ENCODE measurements around the gene PFN1. TPM values are rescaled to one million over a fixed set of nuclear protein-coding genes. Genes with fewer than 3 reads are reported as not detected.

Gene PFN1
- total RNA-seq, 2 donors from 2014 or later = 880 to 935 TPM

DNA sequence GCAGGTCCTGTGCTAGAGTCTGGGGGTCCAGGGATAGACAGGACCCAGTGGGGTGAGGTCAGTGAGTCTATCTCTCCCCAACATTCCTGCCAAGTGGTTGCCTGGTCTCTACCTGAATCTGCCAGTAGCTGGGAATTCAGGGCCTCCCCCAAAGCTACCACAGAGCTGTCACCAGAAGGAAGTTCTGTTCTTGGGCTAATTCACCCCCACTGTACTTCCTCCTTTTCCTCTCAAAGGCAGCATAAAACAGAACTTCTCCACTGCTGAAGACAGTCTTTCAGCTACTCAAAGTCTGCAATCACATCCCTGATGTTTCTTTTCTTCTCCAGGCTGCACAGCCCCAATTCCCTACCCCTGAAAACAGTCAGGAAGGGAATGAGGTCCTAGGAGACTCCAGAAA lies 30.4 kb upstream of the PFN1 start:
- H3K9me3 ChIP-seq (ENCODE audit: control insufficient read depth, low read length) = no peaks in the 10 kb centered on the region
- no peak overlapping the region for H3K27ac ChIP-seq (ENCODE audit: low read depth, low read length)
- peaks cover 61% of the 10 kb centered on the region for H3K27me3 Mint-ChIP-seq (ENCODE audit: insufficient read depth)
- H3K27me3 ChIP-seq (ENCODE audit: control insufficient read depth, insufficient read depth, low read length, poor library complexity, severe bottlenecking) = peaks cover 13% of the 10 kb centered on the region
- DNase-seq = no peak
- peaks cover 31% of the 10 kb centered on the region for H3K36me3 ChIP-seq (ENCODE audit: control insufficient read depth, insufficient read depth, low read length)
- no peak overlapping the region for H3K27ac Mint-ChIP-seq
- H3K9ac ChIP-seq (ENCODE audit: extremely low read depth, low read length, poor library complexity, severe bottlenecking) = no peak overlapping the region
- H3K4me3 Mint-ChIP-seq = no peak overlapping the region
- H3K36me3 Mint-ChIP-seq (ENCODE audit: low read depth) = peaks cover 35% of the 10 kb centered on the region
- peaks cover 8% of the 10 kb centered on the region for H3K4me1 Mint-ChIP-seq
- H3K9me3 Mint-ChIP-seq = no peaks in the 10 kb centered on the region
- H3K4me1 ChIP-seq (ENCODE audit: control insufficient read depth, insufficient read depth, low read length) = peaks cover 3% of the 10 kb centered on the region
- H3K4me3 ChIP-seq (ENCODE audit: low read length) = no peak overlapping the region
- TF ChIP-seq, protein P1, sequence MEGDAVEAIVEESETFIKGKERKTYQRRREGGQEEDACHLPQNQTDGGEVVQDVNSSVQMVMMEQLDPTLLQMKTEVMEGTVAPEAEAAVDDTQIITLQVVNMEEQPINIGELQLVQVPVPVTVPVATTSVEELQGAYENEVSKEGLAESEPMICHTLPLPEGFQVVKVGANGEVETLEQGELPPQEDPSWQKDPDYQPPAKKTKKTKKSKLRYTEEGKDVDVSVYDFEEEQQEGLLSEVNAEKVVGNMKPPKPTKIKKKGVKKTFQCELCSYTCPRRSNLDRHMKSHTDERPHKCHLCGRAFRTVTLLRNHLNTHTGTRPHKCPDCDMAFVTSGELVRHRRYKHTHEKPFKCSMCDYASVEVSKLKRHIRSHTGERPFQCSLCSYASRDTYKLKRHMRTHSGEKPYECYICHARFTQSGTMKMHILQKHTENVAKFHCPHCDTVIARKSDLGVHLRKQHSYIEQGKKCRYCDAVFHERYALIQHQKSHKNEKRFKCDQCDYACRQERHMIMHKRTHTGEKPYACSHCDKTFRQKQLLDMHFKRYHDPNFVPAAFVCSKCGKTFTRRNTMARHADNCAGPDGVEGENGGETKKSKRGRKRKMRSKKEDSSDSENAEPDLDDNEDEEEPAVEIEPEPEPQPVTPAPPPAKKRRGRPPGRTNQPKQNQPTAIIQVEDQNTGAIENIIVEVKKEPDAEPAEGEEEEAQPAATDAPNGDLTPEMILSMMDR (conservative IDR thresholded peaks at IDR 0.05) = no peak

DNA sequence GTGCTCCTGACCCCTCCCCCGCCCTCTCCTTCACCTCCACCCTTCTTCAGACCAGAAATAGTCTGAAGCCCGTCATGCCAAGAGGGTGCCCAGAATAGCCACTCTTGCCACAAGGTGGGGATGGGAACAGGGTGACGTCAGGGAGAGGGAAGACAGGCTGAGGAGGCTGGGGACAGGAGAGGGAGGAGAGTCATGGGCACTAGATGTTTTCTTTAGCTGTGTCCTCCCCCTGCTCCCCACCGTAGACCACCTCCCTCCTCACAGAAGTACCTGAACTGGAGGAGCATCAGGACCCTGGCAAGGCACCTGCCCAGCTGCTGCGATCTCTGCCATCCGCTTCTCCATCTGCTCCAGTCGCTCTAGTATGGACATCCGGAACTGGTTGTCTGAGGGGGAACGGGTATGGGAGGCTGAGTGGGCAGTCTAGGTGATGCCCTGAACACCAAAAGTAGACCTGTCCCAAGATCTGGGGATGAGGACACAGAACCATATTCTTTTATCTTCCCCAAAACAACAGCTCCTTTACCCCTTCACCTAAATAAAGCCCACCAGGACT lies 25.9 kb upstream of the PFN1 start:
- H3K4me3 Mint-ChIP-seq = no peak overlapping the region

DNA sequence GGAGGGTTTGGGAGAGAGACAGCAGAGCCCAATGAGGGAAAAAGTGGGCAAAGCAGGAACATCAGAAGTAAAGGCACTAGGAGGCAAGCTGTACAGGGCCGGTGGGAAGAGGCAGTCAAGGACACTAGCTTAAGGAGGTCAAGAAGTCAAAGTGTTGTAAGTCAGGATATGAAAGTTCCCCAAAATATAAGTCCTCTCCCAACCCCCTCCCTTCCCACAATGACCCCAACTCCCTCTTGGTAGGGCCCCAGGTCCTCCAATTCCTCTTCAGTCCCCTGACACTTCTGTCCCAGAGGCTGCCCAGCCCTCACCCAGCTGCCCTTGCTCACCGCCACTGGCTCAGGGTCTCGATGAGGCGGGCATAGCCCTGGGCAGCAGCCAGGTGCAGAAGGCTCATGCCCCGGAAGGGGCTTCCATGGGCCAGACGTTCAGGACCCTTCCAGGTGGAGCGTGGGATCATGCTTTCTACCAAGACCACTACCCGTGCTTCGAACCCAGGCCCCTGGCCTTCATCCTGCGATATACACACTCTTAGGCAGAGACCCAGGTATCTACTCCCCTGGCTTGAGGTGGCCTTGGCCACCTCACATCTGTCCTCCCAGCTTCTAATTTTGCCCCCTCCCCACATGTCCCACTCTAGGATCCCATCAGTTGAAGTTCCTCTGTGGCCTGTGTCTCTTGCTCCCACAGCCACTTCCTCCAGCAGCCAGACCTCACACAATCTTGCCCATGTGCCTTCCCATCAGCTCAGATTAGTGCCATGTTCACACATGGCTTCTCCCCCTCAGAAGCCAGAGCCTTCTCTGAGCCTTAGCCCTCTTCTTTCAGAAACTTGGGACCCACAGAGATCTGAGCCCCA lies 25.2 kb upstream of the PFN1 start:
- Histone ChIP-seq H3K27me3 (ENCODE audit: control insufficient read depth, insufficient read depth, low read length, poor library complexity, severe bottlenecking) (peaks cover 8% of the 10 kb centered on the region), H3K27ac (ENCODE audit: low read depth, low read length) (no peak overlapping the region), H3K9ac (ENCODE audit: extremely low read depth, low read length, poor library complexity, severe bottlenecking) (no peak overlapping the region), H3K9me3 (ENCODE audit: control insufficient read depth, low read length) (no peaks in the 10 kb centered on the region), H3K4me3 (ENCODE audit: low read length) (no peak overlapping the region), H3K36me3 (ENCODE audit: control insufficient read depth, insufficient read depth, low read length) (peaks cover 60% of the 10 kb centered on the region), H3K4me1 (ENCODE audit: control insufficient read depth, insufficient read depth, low read length) (peaks cover 6% of the 10 kb centered on the region)
- no peaks in the 10 kb centered on the region for H3K9me3 Mint-ChIP-seq
- peaks cover 34% of the 10 kb centered on the region for H3K36me3 Mint-ChIP-seq (ENCODE audit: low read depth)
- peak; percentile 42 for DNase-seq
- H3K4me1 Mint-ChIP-seq = peaks cover 23% of the 10 kb centered on the region
- H3K27me3 Mint-ChIP-seq (ENCODE audit: insufficient read depth) = peaks cover 46% of the 10 kb centered on the region
- no peak overlapping the region for H3K27ac Mint-ChIP-seq
- TF ChIP-seq, protein P1 (conservative IDR thresholded peaks at IDR 0.05) = no peak
- 86 to 94% methylated on average over 5 to 10 of the region's 10 CpGs for WGBS, 2 experiments (ENCODE audit: insufficient coverage in 1 of 2, insufficient read length in 1 of 2)
- H3K4me3 Mint-ChIP-seq = no peak overlapping the region

More for the DNA sequence above, 25.9 kb upstream of the PFN1 start:
- Histone ChIP-seq H3K27me3 (ENCODE audit: control insufficient read depth, insufficient read depth, low read length, poor library complexity, severe bottlenecking) (peaks cover 13% of the 10 kb centered on the region), H3K9me3 (ENCODE audit: control insufficient read depth, low read length) (no peaks in the 10 kb centered on the region), H3K9ac (ENCODE audit: extremely low read depth, low read length, poor library complexity, severe bottlenecking) (no peak overlapping the region), H3K4me1 (ENCODE audit: control insufficient read depth, insufficient read depth, low read length) (peaks cover 3% of the 10 kb centered on the region), H3K4me3 (ENCODE audit: low read length) (no peak overlapping the region), H3K36me3 (ENCODE audit: control insufficient read depth, insufficient read depth, low read length) (peaks cover 60% of the 10 kb centered on the region), H3K27ac (ENCODE audit: low read depth, low read length) (no peak overlapping the region)
- peak; percentile 42 for DNase-seq
- TF ChIP-seq, protein P1 (conservative IDR thresholded peaks at IDR 0.05) = no peak
- H3K4me1 Mint-ChIP-seq = peaks cover 17% of the 10 kb centered on the region
- 93 to 100% methylated on average over 3 to 9 of the region's 9 CpGs for WGBS, 2 experiments (ENCODE audit: insufficient coverage in 1 of 2, insufficient read length in 1 of 2)
- H3K36me3 Mint-ChIP-seq (ENCODE audit: low read depth) = peaks cover 36% of the 10 kb centered on the region
- no peak overlapping the region for H3K27ac Mint-ChIP-seq
- H3K9me3 Mint-ChIP-seq = no peaks in the 10 kb centered on the region
- peaks cover 52% of the 10 kb centered on the region for H3K27me3 Mint-ChIP-seq (ENCODE audit: insufficient read depth)
